Parathyroid adenoma (tissue), 2 donors: ENCODE data around the gene ROR2.

ENCODE experiments used
- H2AFZ ChIP-seq: fragments of 300-600 bp; sonication (generic); one replicate; pipeline ENCODE4 v1.7.0; 2017; ENCODE audit warnings: antibody characterized with exemption, mild to moderate bottlenecking
- H3K27ac ChIP-seq: fragments of 300-600 bp; sonication (generic); one replicate; pipeline ENCODE4 v1.7.0; 2017
- H3K27me3 ChIP-seq: fragments of 300-600 bp; sonication (generic); one replicate; pipeline ENCODE4 v1.7.0; 2017; ENCODE audit warnings: low read length; ENCODE audit not compliant: control insufficient read depth, insufficient read depth
- H3K36me3 ChIP-seq: fragments of 300-600 bp; sonication (generic); one replicate; pipeline ENCODE4 v1.7.0; 2017; ENCODE audit warnings: low read length; ENCODE audit not compliant: control insufficient read depth, insufficient read depth
- H3K4me1 ChIP-seq: fragments of 300-600 bp; sonication (generic); one replicate; pipeline ENCODE4 v1.7.0; 2017; ENCODE audit warnings: control low read depth
- H3K4me2 ChIP-seq: fragments of 300-600 bp; sonication (generic); one replicate; pipeline ENCODE4 v1.7.0; 2017; ENCODE audit warnings: low read length
- H3K4me3 ChIP-seq: fragments of 300-600 bp; sonication (generic); one replicate; pipeline ENCODE4 v1.7.0; 2017; ENCODE audit warnings: low read depth, low read length
- H3K79me2 ChIP-seq: fragments of 300-600 bp; sonication (generic); one replicate; pipeline ENCODE4 v1.7.0; 2017; ENCODE audit warnings: control low read depth
- H3K9ac ChIP-seq: fragments of 300-600 bp; sonication (generic); one replicate; pipeline ENCODE4 v1.7.0; 2017; ENCODE audit warnings: mild to moderate bottlenecking
- H3K9me3 ChIP-seq: fragments of 300-600 bp; sonication (generic); one replicate; pipeline ENCODE4 v1.7.0; 2017; ENCODE audit warnings: low read length; ENCODE audit not compliant: control insufficient read depth
- TF ChIP-seq, protein P1 (sequence below): fragments of 300-600 bp; sonication (generic); IDR thresholded peaks from one replicate; pipeline ENCODE4 v1.7.0; 2017; ENCODE audit warnings: antibody characterized with exemption, mild to moderate bottlenecking
- donor health status: primary hyperparathyroidism.

ROR2 gene

GRCh38 chr9:91844190-91844589 lies 105.8 kb downstream of the ROR2 start:
- Histone ChIP-seq H2AFZ (no peak overlapping the region), H3K4me2 (no peak overlapping the region), H3K27ac (no peak overlapping the region), H3K27me3 (no peaks in the 10 kb centered on the region), H3K9ac (no peak overlapping the region), H3K4me1 (peaks cover 16% of the 10 kb centered on the region), H3K36me3 (no peaks in the 10 kb centered on the region), H3K9me3 (no peaks in the 10 kb centered on the region), H3K79me2 (peaks cover 2% of the 10 kb centered on the region), H3K4me3 (no peak overlapping the region)
- TF ChIP-seq, protein P1, sequence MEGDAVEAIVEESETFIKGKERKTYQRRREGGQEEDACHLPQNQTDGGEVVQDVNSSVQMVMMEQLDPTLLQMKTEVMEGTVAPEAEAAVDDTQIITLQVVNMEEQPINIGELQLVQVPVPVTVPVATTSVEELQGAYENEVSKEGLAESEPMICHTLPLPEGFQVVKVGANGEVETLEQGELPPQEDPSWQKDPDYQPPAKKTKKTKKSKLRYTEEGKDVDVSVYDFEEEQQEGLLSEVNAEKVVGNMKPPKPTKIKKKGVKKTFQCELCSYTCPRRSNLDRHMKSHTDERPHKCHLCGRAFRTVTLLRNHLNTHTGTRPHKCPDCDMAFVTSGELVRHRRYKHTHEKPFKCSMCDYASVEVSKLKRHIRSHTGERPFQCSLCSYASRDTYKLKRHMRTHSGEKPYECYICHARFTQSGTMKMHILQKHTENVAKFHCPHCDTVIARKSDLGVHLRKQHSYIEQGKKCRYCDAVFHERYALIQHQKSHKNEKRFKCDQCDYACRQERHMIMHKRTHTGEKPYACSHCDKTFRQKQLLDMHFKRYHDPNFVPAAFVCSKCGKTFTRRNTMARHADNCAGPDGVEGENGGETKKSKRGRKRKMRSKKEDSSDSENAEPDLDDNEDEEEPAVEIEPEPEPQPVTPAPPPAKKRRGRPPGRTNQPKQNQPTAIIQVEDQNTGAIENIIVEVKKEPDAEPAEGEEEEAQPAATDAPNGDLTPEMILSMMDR: no peak

GRCh38 chr9:91843623-91844148 lies 106.3 kb downstream of the ROR2 start:
- no peak overlapping the region for H3K4me3 ChIP-seq
- H3K4me2 ChIP-seq: no peak overlapping the region
- H3K27ac ChIP-seq: no peak overlapping the region
- H3K4me1 ChIP-seq: peaks cover 15% of the 10 kb centered on the region
- H3K9me3 ChIP-seq: no peaks in the 10 kb centered on the region
- TF ChIP-seq, protein P1: no peak
- H3K9ac ChIP-seq: no peak overlapping the region
- H3K27me3 ChIP-seq: no peaks in the 10 kb centered on the region
- peaks cover 2% of the 10 kb centered on the region for H3K79me2 ChIP-seq
- no peaks in the 10 kb centered on the region for H3K36me3 ChIP-seq
- H2AFZ ChIP-seq: no peak overlapping the region

DNA sequence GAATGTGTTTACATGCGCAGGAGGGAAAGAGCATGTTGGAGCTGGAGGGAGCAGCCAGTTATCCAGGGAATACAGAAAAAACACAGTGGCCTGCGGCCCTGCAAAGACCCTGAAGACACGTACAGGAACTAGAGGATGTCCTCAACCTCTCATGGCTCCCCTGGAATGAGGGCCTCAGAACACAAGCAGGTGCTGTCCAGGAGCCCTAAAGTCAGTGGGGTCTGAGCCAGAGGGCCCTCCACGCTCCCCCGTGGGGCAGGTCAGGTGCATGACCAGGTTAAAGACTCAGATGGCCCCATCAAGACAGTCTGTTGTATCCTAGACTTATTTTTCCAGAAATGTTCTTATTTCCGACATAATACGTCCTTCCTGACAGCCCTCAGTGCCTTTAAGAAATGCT lies 106.9 kb downstream of the ROR2 start:
- Histone ChIP-seq H3K9ac (no peak overlapping the region), H3K9me3 (no peaks in the 10 kb centered on the region), H3K4me3 (no peak overlapping the region), H2AFZ (no peak overlapping the region), H3K27me3 (no peaks in the 10 kb centered on the region), H3K4me2 (no peak overlapping the region), H3K4me1 (peaks cover 21% of the 10 kb centered on the region), H3K79me2 (peaks cover 2% of the 10 kb centered on the region), H3K27ac (no peak overlapping the region), H3K36me3 (no peaks in the 10 kb centered on the region)
- TF ChIP-seq, protein P1: no peak

DNA sequence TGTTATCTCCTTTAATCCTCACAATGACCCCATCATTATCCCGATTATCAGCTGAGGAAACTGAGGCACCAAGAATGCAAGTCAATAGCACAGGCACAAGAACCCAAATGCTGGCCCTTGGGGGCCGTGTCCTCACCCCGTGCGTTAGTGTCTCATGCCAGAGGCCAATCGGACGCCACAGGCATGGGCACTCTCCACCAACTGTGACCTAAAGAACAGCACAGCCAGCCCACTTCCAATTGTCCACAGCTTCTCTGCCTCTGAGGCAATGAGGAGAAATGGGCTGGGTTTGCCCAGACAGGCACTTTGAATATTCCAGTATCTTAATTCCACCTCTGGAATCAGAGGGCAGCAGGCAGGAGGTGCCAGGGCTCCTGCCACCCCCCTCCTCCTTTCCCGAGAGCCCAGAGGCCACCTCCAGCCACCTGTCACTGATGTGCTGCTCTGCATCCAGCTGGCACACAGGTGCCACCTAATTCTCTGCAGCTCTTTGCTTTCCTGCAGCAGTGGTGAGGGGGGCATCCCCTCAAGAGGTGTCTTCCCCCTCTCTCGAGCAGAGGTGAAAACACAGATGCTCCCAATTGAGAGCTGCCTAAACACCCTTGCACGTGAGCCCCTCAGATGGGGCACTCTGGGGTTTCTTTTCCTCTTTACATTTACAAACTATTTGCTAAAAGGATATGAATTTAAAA lies 107.5 kb downstream of the ROR2 start:
- Histone ChIP-seq H2AFZ (no peak overlapping the region), H3K79me2 (peaks cover 2% of the 10 kb centered on the region), H3K4me2 (no peak overlapping the region), H3K27me3 (no peaks in the 10 kb centered on the region), H3K4me1 (peaks cover 21% of the 10 kb centered on the region), H3K9ac (no peak overlapping the region), H3K36me3 (no peaks in the 10 kb centered on the region), H3K27ac (no peak overlapping the region), H3K4me3 (no peak overlapping the region), H3K9me3 (no peaks in the 10 kb centered on the region)
- TF ChIP-seq, protein P1: no peak

GRCh38 chr9:91841591-91841990 lies 108.4 kb downstream of the ROR2 start:
- TF ChIP-seq, protein P1: no peak
- Histone ChIP-seq H3K36me3 (no peaks in the 10 kb centered on the region), H3K79me2 (peaks cover 2% of the 10 kb centered on the region), H3K27ac (no peak overlapping the region), H3K4me3 (no peak overlapping the region), H3K9ac (no peak overlapping the region), H3K4me2 (no peak overlapping the region), H3K9me3 (no peaks in the 10 kb centered on the region), H3K4me1 (peaks cover 18% of the 10 kb centered on the region), H2AFZ (no peak overlapping the region), H3K27me3 (no peaks in the 10 kb centered on the region)
